SKM-1 (cell line): ENCODE data around the gene CACNG6.

Experiments used
- DNase-seq: peaks from one replicate; lab custom pipeline; 2025; ENCODE audit not compliant: unreplicated experiment; lab: John Stamatoyannopoulos, UW

CACNG6 gene

GRCh38 chr19:53966931-53967330 lies 24.5 kb upstream of the CACNG6 start:
- no peak for DNase-seq

GRCh38 chr19:53969366-53969765 lies 22.1 kb upstream of the CACNG6 start:
- DNase-seq: no peak

GRCh38 chr19:53971673-53972072 lies 19.8 kb upstream of the CACNG6 start:
- DNase-seq: no peak

DNA sequence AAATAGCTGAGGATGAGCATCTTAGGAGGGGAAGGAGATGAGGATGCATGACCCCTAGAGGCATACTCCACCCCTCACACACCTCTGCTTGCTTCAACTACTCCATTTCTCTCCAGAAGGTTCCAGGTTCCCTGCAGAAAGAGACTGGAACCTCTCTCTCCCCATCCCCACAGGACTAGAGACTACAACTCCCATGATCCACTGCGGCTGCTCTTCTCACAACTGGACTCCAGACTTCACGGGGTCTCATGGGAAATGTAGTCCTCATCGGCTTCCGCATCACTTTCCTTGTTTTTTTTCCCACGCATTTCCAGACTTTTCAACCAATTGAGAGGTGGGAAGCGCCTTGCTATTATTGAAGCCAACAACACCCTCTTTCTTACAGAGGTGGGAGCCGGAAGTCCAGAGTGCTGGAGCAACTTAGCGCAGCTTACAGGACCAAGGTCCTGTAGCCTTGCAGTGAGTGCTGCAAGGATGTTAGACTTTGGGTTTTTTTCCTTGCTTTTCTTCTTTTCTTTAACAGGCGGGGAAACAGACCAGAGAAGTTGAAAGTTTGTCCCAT lies 13.9 kb upstream of the CACNG6 start:
- peak; percentile 2 for DNase-seq

DNA sequence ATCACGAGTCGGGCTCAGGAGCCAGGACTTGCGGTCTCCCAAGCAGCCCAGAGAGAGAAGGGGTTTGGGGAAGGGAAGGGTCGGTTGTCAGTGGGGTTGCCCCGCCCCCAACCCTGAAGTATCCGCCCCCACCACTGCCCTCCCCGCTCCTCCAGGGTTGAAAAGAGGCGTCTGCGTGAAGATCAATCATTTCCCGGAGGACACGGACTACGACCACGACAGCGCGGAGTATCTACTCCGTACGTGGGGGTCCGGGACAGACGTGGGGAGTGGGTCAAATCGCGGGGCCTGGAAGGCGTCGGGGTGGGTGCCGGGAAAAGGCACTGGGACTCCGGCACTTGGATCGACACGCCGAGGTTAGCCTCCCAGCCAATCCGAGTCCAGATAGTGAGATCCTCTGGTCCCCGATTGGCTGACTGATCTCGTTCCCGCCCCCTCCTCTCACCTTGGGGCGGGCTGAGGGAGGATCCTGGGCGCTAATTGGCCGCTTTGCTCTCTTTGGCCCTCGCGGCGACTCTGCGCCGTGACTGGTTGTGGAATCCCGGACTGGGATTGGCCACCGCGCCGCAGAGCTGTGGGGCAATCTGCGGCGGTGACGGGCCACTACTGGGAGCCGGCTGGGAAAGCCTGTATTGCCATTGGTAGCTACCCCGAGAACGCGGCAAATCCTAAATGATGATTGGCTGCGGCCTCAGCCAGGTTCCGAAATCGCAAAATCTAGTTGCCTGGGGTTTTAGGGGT lies 13.3 kb upstream of the CACNG6 start:
- peak; percentile 4 for DNase-seq

DNA sequence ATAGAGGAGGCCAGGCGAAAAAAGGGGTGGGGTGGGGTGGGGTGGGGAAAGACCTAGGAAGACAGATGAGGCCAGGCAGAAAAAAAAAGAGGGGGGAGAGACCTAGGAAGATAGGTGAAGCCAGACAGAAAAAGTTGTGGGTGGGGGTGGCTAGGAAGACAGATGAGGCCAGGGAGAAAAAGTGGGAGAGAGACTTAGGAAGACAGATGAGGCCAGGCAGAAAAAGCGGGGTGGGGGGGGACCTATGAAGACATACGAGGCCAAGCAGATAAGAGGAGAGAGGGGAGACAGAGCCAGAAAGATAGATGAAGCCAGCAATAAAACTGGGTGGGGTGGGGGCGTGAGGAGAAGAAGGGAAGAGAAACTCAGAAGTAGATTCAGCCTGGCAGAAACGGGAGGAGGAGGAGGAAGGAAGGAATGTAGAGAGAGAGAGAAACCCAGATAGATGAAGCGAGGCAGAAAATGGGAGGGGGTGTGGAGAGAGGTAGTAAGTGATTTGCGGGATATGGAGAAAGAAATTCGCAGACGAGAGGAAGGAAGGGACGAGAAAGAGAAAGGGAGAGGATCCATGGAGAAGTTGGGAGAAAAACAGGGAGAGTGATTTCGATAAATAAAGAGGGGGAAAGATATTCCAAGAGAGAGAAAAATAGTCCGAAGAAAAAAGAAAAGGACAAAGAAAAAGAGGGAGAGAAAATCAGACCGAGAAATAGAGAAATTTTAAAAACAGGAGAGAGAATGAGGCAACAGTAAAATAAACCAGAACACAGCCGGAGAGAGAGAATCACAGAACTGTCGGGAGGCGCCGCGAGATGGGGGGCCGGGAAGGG lies 12.2 kb upstream of the CACNG6 start:
- no peak for DNase-seq

GRCh38 chr19:53980539-53981375 lies 10.7 kb upstream of the CACNG6 start:
- DNase-seq: no peak

DNA sequence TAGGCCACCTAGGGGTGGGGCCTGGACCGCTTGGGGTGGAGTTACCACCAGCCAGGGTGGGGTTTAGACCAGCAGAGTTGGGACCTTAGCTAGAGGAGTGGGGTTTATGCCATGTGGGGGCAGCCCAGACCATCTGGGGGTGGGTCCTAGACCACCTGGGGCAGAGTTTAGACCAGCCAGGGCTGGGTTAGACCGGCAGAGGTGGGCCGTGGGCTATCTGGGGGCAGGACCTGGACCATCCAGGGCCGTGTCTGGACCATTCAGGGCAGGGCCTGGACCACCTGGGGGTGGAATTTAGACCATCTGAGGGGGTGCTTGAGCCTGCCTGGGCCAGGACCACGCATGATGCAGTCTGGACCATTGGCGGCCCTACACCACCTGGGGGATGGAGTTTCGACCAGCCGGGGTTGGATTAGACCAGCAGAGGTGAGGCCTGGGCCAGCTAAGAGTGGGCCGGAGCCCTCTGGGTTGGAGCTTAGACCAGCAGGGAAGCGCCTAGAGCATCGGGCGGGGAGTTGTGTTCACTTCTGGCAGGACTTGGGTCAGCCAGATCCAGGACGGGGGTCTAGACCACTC lies 10.0 kb upstream of the CACNG6 start:
- no peak for DNase-seq

DNA sequence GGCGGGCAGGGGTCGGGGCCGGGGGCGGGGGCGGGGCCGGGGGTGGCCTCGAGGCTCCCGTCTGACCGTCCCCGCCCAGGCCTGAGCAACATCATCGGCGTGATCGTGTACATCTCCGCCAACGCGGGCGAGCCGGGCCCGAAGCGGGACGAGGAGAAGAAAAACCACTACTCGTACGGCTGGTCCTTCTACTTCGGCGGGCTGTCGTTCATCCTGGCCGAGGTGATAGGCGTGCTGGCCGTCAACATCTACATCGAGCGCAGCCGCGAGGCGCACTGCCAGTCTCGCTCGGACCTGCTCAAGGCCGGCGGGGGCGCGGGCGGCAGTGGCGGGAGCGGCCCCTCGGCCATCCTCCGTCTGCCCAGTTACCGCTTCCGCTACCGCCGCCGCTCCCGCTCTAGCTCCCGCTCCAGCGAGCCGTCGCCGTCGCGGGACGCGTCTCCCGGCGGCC lies 9.4 kb upstream of the CACNG6 start:
- DNase-seq: no peak

- no peak for DNase-seq
These were observed 8.8 kb upstream of the CACNG6 start for GRCh38 chr19:53982611-53983010.

DNA sequence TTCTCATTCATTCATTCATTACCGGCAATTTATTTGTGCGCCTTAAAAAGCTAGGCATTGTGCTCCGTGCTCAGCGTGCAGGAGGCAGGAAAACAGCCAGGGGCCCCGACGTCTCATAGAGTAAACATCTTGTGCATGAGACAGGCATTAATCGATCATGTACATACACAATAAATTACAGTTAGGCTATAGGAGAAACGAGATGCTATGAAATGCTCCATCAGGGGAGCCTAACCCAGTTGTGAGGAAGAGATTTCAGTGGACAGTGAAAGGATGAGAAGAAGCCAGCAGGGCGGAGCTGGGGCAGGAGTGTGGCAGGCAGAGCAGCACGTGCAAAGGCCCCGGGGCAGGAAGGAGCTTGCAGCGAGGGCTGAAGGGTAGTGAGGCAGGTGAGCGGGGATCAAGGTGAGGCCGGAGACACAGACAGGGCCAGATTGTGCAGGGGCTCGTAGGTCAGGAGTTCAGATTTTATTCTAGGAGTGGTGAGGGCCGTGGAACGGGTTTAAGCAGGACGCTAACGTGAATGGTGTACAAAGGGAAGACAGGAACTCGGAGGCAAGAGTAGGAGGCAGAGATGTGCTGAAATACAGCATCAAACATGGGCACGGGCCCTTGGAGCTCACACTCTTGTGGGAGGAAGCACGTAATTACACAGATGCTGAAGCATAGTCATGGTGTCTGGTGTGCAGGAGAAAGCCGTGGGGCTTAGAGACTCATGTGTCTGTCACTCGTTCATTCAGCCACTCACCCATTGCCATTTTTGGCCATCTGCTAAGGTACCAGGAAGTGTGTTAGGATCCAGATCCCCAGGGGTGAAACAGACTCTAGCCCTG lies 7.8 kb upstream of the CACNG6 start:
- DNase-seq: no peak

DNA sequence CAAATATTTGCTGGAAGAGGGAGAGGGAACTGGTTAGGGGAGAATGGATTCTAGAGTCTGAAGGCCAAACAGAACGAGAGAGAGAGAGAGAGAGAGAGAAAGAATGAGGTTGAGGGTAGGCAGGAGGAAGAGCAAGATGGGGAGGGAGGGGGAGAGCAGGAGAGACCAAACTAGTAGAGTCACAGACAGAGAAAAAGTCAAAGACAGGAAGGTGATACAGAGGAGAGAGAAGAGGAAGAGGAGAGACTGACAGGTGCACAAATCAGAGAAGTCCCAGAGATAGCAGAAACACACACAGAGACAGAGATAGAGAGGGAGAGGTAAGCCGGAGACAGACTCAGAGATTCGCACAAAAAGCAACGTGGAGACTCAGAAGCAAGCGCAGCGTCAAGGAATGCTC lies 5.6 kb upstream of the CACNG6 start:
- DNase-seq: no peak

DNA sequence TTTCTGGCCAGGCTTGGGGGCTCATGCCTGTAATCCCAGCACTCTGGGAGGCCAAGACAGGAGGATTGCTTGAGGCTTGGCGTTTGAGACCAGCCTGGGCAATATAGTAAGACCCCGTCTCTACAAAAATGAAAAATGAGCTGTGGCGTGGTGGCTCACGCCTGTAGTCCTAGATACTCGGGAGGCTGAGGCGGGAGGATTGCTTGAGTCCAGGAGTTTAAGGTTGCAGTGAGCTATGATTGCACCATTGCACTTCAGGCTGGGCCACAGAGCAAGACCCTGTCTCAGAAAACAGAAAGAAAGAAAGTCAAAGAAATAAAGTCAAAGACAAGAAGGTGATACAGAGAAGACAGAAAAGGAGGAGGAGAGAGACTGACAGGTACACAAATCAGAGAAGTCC lies 2.5 kb upstream of the CACNG6 start:
- no peak for DNase-seq

GRCh38 chr19:53989600-53990533 lies 1.6 kb upstream of the CACNG6 start:
- no peak for DNase-seq

DNA sequence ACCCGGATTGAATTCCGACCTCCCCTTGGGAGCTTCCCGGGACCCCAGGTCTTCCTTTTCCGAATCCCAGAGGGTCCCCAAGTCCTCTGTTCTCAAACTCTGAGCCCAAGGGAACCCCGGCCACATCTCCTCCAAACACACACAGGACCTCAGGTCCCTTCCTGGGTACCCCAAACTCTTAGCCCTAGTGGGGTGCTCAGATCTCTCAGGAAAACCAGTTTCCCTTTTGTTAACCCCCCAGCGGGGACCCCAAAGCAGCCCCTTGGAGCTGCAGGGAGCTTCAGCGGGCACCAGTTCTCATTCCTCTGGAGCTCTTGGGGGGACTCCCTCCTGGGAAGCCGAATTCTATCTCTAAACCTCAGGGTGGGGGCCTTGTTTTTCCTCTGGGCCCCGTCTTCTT lies 774 bp downstream of the CACNG6 start:
- DNase-seq: no peak

GRCh38 chr19:53992815-53993214 lies 1.4 kb downstream of the CACNG6 start:
- no peak for DNase-seq

DNA sequence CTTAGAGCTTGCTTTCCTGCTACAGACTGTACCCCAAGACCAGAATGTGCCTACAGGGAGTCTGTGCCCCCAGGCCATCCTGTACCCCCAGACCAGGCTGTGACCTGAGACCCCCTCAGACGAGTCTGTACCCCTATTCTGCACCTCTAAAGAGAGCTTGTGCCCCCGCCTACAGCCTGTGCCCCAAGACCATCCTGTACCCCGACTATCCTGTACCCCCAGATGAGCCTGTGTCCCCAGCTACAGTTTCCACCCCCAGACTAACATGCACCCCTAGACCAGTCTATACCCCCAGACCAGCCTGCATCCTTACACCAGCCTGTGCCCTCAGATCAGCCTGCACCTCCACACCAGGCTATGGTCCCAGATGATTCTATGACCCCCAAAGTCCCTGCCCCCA lies 2.0 kb downstream of the CACNG6 start:
- no peak for DNase-seq

GRCh38 chr19:53994811-53995210 lies 3.4 kb downstream of the CACNG6 start:
- DNase-seq: no peak

- no peak for DNase-seq
These were observed 6.8 kb downstream of the CACNG6 start for GRCh38 chr19:53998223-53998622.
